Fibroblast of villous mesenchyme (primary cell): ENCODE results near the gene CD200R1L. TPM values are rescaled to one million over a fixed set of nuclear protein-coding genes. Genes with fewer than 3 reads are reported as not detected.

Experiments
- DNase-seq: peaks from one replicate; pipeline ENCODE4 v3.0.0-alpha.2; 2010; ENCODE audit warnings: low read depth
- H3K4me3 ChIP-seq: 2 replicates; pipeline ENCODE4 v1.5.1; 2011; ENCODE audit warnings: low read depth, mild to moderate bottlenecking, low read length
- CTCF ChIP-seq: IDR thresholded peaks from 2 replicates; pipeline ENCODE4 v1.5.1; 2012; ENCODE audit warnings: low read depth, mild to moderate bottlenecking, low read length; ENCODE audit not compliant: insufficient read depth
- total RNA-seq: library from RNA; depleted of rRNA; stranded (reverse); fragments of >200 nt; gene quantifications from 2 replicates; pipeline ENCODE4 v1.2.3, GENCODE V29; 2012

CD200R1L gene
- total RNA-seq, 1 donor, result not detected

- TF ChIP-seq CTCF, result no peak
- no peak for DNase-seq
- H3K4me3 ChIP-seq, result no peak overlapping the region
Measured at GRCh38 chr3:112875561-112875960, 28.9 kb upstream of the CD200R1L start.

GRCh38 chr3:112874725-112875124, 28.1 kb upstream of the CD200R1L start:
- TF ChIP-seq CTCF, result no peak
- no peak for DNase-seq
- H3K4me3 ChIP-seq, result no peak overlapping the region

- DNase-seq, result no peak
- no peak for TF ChIP-seq CTCF
- no peak overlapping the region for H3K4me3 ChIP-seq
Measured at GRCh38 chr3:112873632-112874031, 27.0 kb upstream of the CD200R1L start.

GRCh38 chr3:112871735-112872134, 25.1 kb upstream of the CD200R1L start:
- DNase-seq, result no peak
- TF ChIP-seq CTCF, result no peak
- H3K4me3 ChIP-seq, result no peak overlapping the region

- TF ChIP-seq CTCF, result no peak
- no peak overlapping the region for H3K4me3 ChIP-seq
- no peak for DNase-seq
Measured at GRCh38 chr3:112865757-112866156, 19.1 kb upstream of the CD200R1L start.

- no peak for DNase-seq
- no peak for TF ChIP-seq CTCF
- H3K4me3 ChIP-seq, result no peak overlapping the region
Measured at GRCh38 chr3:112860898-112861297, 14.2 kb upstream of the CD200R1L start.

- H3K4me3 ChIP-seq, result no peak overlapping the region
- no peak for DNase-seq
- no peak for TF ChIP-seq CTCF
Measured at GRCh38 chr3:112858410-112859069, 11.9 kb upstream of the CD200R1L start.
